LoVo (cell line): ENCODE measurements around the gene FAM204A.

Experiments used
- DNase-seq: peaks from one replicate; pipeline ENCODE4 v3.0.0-alpha.2; 2016; ENCODE audit warnings: low spot score

The FAM204A gene

GRCh38 chr10:118277871-118278270, 64.3 kb downstream of the FAM204A start:
- no peak for DNase-seq

GRCh38 chr10:118276727-118277126, 65.4 kb downstream of the FAM204A start:
- no peak for DNase-seq

GRCh38 chr10:118276204-118276603, 65.9 kb downstream of the FAM204A start:
- no peak for DNase-seq

GRCh38 chr10:118273662-118274061, 68.5 kb downstream of the FAM204A start:
- DNase-seq: no peak

- DNase-seq: no peak
These were observed 69.4 kb downstream of the FAM204A start for GRCh38 chr10:118272767-118273166.

GRCh38 chr10:118272149-118272721, 69.9 kb downstream of the FAM204A start:
- DNase-seq: no peak

GRCh38 chr10:118271671-118272070, 70.5 kb downstream of the FAM204A start:
- DNase-seq: no peak

GRCh38 chr10:118266098-118266748, 75.9 kb downstream of the FAM204A start:
- DNase-seq: no peak

- no peak for DNase-seq
These were observed 77.2 kb downstream of the FAM204A start for GRCh38 chr10:118264838-118265470.

- no peak for DNase-seq
These were observed 77.9 kb downstream of the FAM204A start for GRCh38 chr10:118264252-118264651.

GRCh38 chr10:118262538-118262937, 79.6 kb downstream of the FAM204A start:
- DNase-seq: no peak

GRCh38 chr10:118259288-118259906, 82.7 kb downstream of the FAM204A start:
- peak; percentile 39 for DNase-seq

GRCh38 chr10:118258285-118258684, 83.8 kb downstream of the FAM204A start:
- DNase-seq: no peak

- DNase-seq: no peak
These were observed 85.1 kb downstream of the FAM204A start for GRCh38 chr10:118256825-118257570.

GRCh38 chr10:118256209-118256608, 85.9 kb downstream of the FAM204A start:
- no peak for DNase-seq

- DNase-seq: no peak
These were observed 86.8 kb downstream of the FAM204A start for GRCh38 chr10:118255355-118255754.

- DNase-seq: no peak
These were observed 87.5 kb downstream of the FAM204A start for GRCh38 chr10:118254654-118255053.

- DNase-seq: no peak
These were observed 88.7 kb downstream of the FAM204A start for GRCh38 chr10:118253397-118253796.

- DNase-seq: no peak
These were observed 90.3 kb downstream of the FAM204A start for GRCh38 chr10:118251791-118252190.

GRCh38 chr10:118249714-118250113, 92.4 kb downstream of the FAM204A start:
- no peak for DNase-seq
